Head of caudate nucleus (tissue), 42 donors: ENCODE data around the gene OSBPL8.
"Not testable (repeated sequence)": the region's sequence is repeated elsewhere in the genome, so short reads cannot be mapped to it uniquely, and the experiment has no call there.

Experiments used
- DNase-seq, 42 donors: peaks; one replicate each; pipeline versions ENCODE4 v3.0.0 to v3.0.0-alpha.2; 2020 to 2021; ENCODE audit warnings: mixed read lengths in 7 of 42
- intact Hi-C: fragments of 100-400 bp; cut with DNase I; formaldehyde crosslinking; loops from one replicate; pipeline ENCODE4 v1.15.0; 2022

Gene OSBPL8

GRCh38 chr12:76495556-76495955 lies 64.0 kb downstream of the OSBPL8 start:
- intact Hi-C loops = no loop called here
- DNase-seq = no peak

GRCh38 chr12:76491292-76491691 lies 68.3 kb downstream of the OSBPL8 start:
- intact Hi-C loops = no loop called here
- DNase-seq = no peak

- DNase-seq = peak in 4 of 42 donors; percentile 6 to 40 (median 18)
- intact Hi-C loops = no loop called here
Observed at GRCh38 chr12:76490763-76491162, 68.8 kb downstream of the OSBPL8 start.

GRCh38 chr12:76489737-76490136 lies 69.8 kb downstream of the OSBPL8 start:
- intact Hi-C loops = no loop called here
- DNase-seq = no peak

- no peak for DNase-seq
- intact Hi-C loops = no loop called here
Observed at GRCh38 chr12:76486011-76486410, 73.6 kb downstream of the OSBPL8 start.

GRCh38 chr12:76480796-76481195 lies 78.8 kb downstream of the OSBPL8 start:
- intact Hi-C loops = no loop called here
- DNase-seq = no peak

GRCh38 chr12:76478045-76478444 lies 81.5 kb downstream of the OSBPL8 start:
- DNase-seq = no peak
- intact Hi-C loops = no loop called here

- intact Hi-C loops = not testable (repeated sequence)
- peak in 3 of 42 donors; percentile 50 to 68 (median 52) for DNase-seq
Observed at GRCh38 chr12:76472862-76473261, 86.7 kb downstream of the OSBPL8 start.

GRCh38 chr12:76471579-76471978 lies 88.0 kb downstream of the OSBPL8 start:
- DNase-seq = no peak
- intact Hi-C loops = no loop called here

GRCh38 chr12:76470028-76470939 lies 89.3 kb downstream of the OSBPL8 start:
- intact Hi-C loops = no loop called here
- peak in 19 of 42 donors; percentile 14 to 84 (median 51) for DNase-seq

- intact Hi-C loops = no loop called here
- no peak for DNase-seq
Observed at GRCh38 chr12:76464631-76465166, 94.9 kb downstream of the OSBPL8 start.

- DNase-seq = no peak
- intact Hi-C loops = no loop called here
Observed at GRCh38 chr12:76462668-76463224, 96.8 kb downstream of the OSBPL8 start.

- intact Hi-C loops = no loop called here
- DNase-seq = no peak
Observed at GRCh38 chr12:76460807-76461206, 98.8 kb downstream of the OSBPL8 start.

- intact Hi-C loops = no loop called here
- DNase-seq = no peak
Observed at GRCh38 chr12:76457818-76458217, 101.8 kb downstream of the OSBPL8 start.

- DNase-seq = no peak
- intact Hi-C loops = no loop called here
Observed at GRCh38 chr12:76457010-76457409, 102.6 kb downstream of the OSBPL8 start.

GRCh38 chr12:76455582-76456345 lies 103.8 kb downstream of the OSBPL8 start:
- DNase-seq = peak in 8 of 42 donors; percentile 15 to 64 (median 36)
- intact Hi-C loops = no loop called here

GRCh38 chr12:76451528-76451927 lies 108.0 kb downstream of the OSBPL8 start:
- DNase-seq = no peak
- intact Hi-C loops = no loop called here

GRCh38 chr12:76450690-76451089 lies 108.9 kb downstream of the OSBPL8 start:
- intact Hi-C loops = no loop called here
- peak in 3 of 42 donors; percentile 22 to 49 (median 30) for DNase-seq

- intact Hi-C loops = no loop called here
- no peak for DNase-seq
Observed at GRCh38 chr12:76449993-76450392, 109.6 kb downstream of the OSBPL8 start.

- intact Hi-C loops = no loop called here
- no peak for DNase-seq
Observed at GRCh38 chr12:76449583-76449982, 110.0 kb downstream of the OSBPL8 start.
